ENCODE results near the gene ACOXL.

ACOXL gene

GRCh38 chr2:110751642-110752041 lies 19.3 kb downstream of the ACOXL start:
- FAIRE-seq = no peak
- no peak for DNase-seq (ENCODE audit: low spot score)

- FAIRE-seq = no peak
- DNase-seq (ENCODE audit: low spot score) = no peak
Observed at GRCh38 chr2:110752871-110753270, 20.5 kb downstream of the ACOXL start.

GRCh38 chr2:110755491-110756078 lies 23.2 kb downstream of the ACOXL start:
- DNase-seq (ENCODE audit: low spot score) = peak; percentile 46
- peak; percentile 79 for FAIRE-seq

GRCh38 chr2:110759411-110759810 lies 27.0 kb downstream of the ACOXL start:
- DNase-seq (ENCODE audit: low spot score) (no peak), FAIRE-seq (no peak)

GRCh38 chr2:110764931-110765330 lies 32.6 kb downstream of the ACOXL start:
- DNase-seq (ENCODE audit: low spot score) = no peak
- FAIRE-seq = no peak

GRCh38 chr2:110766291-110766690 lies 33.9 kb downstream of the ACOXL start:
- FAIRE-seq (no peak), DNase-seq (ENCODE audit: low spot score) (no peak)

- DNase-seq (ENCODE audit: low spot score) (no peak), FAIRE-seq (no peak)
Observed at GRCh38 chr2:110768591-110768990, 36.2 kb downstream of the ACOXL start.

- DNase-seq (ENCODE audit: low spot score) = no peak
- FAIRE-seq = no peak
Observed at GRCh38 chr2:110770404-110770958, 38.1 kb downstream of the ACOXL start.

- DNase-seq (ENCODE audit: low spot score) = no peak
Observed at GRCh38 chr2:110770959-110771431, 38.6 kb downstream of the ACOXL start.

GRCh38 chr2:110771547-110772382 lies 39.4 kb downstream of the ACOXL start:
- FAIRE-seq (no peak), DNase-seq (ENCODE audit: low spot score) (no peak)

More at GRCh38 chr2:110770959-110771431, 38.6 kb downstream of the ACOXL start:
- no peak for FAIRE-seq

GRCh38 chr2:110772383-110772755 lies 40.0 kb downstream of the ACOXL start:
- DNase-seq (ENCODE audit: low spot score) = no peak
- FAIRE-seq = no peak

- FAIRE-seq (no peak), DNase-seq (ENCODE audit: low spot score) (no peak)
Observed at GRCh38 chr2:110773401-110773921, 41.1 kb downstream of the ACOXL start.

- FAIRE-seq = no peak
- no peak for DNase-seq (ENCODE audit: low spot score)
Observed at GRCh38 chr2:110774701-110775100, 42.3 kb downstream of the ACOXL start.

- FAIRE-seq (no peak), DNase-seq (ENCODE audit: low spot score) (no peak)
Observed at GRCh38 chr2:110777531-110778311, 45.3 kb downstream of the ACOXL start.

- no peak for DNase-seq (ENCODE audit: low spot score)
- no peak for FAIRE-seq
Observed at GRCh38 chr2:110780461-110780860, 48.1 kb downstream of the ACOXL start.

GRCh38 chr2:110783196-110783873 lies 51.0 kb downstream of the ACOXL start:
- DNase-seq (ENCODE audit: low spot score) (no peak), FAIRE-seq (no peak)

- FAIRE-seq (no peak), DNase-seq (ENCODE audit: low spot score) (no peak)
Observed at GRCh38 chr2:110784047-110784631, 51.8 kb downstream of the ACOXL start.

- no peak for FAIRE-seq
- DNase-seq (ENCODE audit: low spot score) = no peak
Observed at GRCh38 chr2:110785439-110785838, 53.1 kb downstream of the ACOXL start.

- FAIRE-seq = no peak
- no peak for DNase-seq (ENCODE audit: low spot score)
Observed at GRCh38 chr2:110788976-110789375, 56.6 kb downstream of the ACOXL start.

- FAIRE-seq (no peak), DNase-seq (ENCODE audit: low spot score) (no peak)
Observed at GRCh38 chr2:110789706-110790105, 57.3 kb downstream of the ACOXL start.

GRCh38 chr2:110790907-110791306 lies 58.5 kb downstream of the ACOXL start:
- FAIRE-seq = no peak

More at GRCh38 chr2:110790907-110791306, 58.5 kb downstream of the ACOXL start:
- DNase-seq (ENCODE audit: low spot score) = no peak

Data from RCC 7860 (cell line).